AG04449 (cell line): ENCODE measurements around the gene PGD.

Source experiments
- CTCF ChIA-PET: fragments of 350-600 bp; formaldehyde crosslinking; extraction: SDS; loops from one replicate; lab custom pipeline; 2021; ENCODE audit warnings: antibody characterized with exemption; lab: Yijun Ruan, JAX
- POLR2A ChIA-PET: fragments of 400-600, 350-600 bp; formaldehyde crosslinking; extraction: SDS; loops from one replicate; lab custom pipeline; 2020; ENCODE audit warnings: antibody characterized with exemption, inconsistent platforms; lab: Yijun Ruan, JAX
- DNase-seq: peaks from one replicate; pipeline ENCODE4 v3.0.0-alpha.2; 2010; ENCODE audit warnings: low read depth, low spot score
- H3K4me3 ChIP-seq: 2 replicates; pipeline ENCODE4 v1.5.1; 2011; ENCODE audit warnings: low read depth, mild to moderate bottlenecking, control low read depth, low read length
- TF ChIP-seq, protein P1 (sequence below): IDR thresholded peaks from one replicate; pipeline ENCODE4 v1.5.1; 2011; ENCODE audit warnings: mild to moderate bottlenecking, moderate library complexity, low read length, control low read depth, inconsistent platforms; ENCODE audit not compliant: insufficient read depth; ENCODE audit errors: missing control alignments

Gene PGD

DNA sequence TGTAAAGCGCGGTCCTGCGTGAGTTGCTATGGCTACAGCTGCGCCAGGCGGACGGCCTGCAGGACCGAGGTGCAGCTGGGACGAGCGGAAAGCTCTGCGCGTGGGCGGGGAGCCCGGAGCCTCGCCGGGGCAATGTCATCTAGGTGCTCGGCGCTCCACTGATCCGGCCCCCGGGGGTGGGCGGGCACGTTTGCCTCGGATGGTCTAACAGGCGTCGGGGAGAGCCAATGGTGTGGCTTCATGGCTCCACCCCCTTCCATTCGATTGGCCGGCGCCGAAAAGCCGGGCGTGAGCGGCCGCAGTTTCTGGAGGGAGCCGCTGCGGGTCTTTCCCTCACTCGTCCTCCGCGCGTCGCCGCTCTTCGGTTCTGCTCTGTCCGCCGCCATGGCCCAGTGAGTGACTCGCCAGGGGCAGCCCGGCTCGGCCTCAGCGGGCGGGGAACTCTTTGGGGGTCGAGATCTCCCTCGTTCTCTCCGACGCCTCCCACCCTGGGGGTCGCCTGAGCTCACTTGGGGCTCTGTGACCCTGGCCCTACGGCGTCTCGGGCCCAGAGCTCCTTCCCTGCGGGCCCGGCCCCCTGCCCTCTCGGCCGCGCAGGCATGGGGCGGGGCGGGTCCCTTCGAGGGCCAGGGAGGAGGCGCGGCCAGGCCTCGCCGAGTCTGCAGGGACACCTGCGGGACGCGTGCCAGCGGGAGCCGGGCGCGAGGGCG, at the start of gene PGD:
TSS of gene PGD (plus strand) at position 331 of the 710 bp plus-strand sequence. CDS start at position 385, 54 bp downstream.
- TF ChIP-seq, protein P1, sequence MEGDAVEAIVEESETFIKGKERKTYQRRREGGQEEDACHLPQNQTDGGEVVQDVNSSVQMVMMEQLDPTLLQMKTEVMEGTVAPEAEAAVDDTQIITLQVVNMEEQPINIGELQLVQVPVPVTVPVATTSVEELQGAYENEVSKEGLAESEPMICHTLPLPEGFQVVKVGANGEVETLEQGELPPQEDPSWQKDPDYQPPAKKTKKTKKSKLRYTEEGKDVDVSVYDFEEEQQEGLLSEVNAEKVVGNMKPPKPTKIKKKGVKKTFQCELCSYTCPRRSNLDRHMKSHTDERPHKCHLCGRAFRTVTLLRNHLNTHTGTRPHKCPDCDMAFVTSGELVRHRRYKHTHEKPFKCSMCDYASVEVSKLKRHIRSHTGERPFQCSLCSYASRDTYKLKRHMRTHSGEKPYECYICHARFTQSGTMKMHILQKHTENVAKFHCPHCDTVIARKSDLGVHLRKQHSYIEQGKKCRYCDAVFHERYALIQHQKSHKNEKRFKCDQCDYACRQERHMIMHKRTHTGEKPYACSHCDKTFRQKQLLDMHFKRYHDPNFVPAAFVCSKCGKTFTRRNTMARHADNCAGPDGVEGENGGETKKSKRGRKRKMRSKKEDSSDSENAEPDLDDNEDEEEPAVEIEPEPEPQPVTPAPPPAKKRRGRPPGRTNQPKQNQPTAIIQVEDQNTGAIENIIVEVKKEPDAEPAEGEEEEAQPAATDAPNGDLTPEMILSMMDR = peak; percentile 2
- peak; percentile 85 for DNase-seq
- peak within 1 kb of the TSS; percentile 90 for H3K4me3 ChIP-seq
- CTCF ChIA-PET = interaction anchor here (0.6 to 4.6 kb wide), 7 partner anchors 10 to 95 kb away, joined by 3 to 25 read pairs (median 7); partner anchors contain the start of gene CENPS
- POLR2A ChIA-PET = interaction anchor here (0.6 to 2.7 kb wide), 5 partner anchors 11 to 137 kb away, joined by 3 to 23 read pairs (median 3); no protein-coding TSS in a partner anchor

DNA sequence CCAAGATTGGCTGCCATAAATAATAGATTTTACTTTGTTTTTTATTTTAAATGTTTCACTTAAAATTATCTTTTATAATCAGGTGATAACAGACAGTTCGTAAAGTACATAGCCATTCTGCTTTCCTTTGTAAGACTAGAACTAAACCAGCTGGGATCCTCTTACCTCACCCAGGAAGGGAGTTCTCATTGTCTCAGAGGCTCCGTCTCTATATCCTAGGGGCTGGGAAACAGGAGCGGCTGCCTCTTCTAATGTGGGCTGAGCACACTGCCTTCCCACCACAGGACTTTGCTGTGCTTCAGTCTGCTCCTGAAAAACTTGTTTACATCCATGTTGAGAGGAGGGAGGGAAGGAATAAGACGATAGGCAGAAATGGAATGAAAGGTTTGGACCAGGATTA, 45.6 kb upstream of the PGD start:
- ChIA-PET POLR2A (no interaction called here), CTCF (interaction anchor here (1.2 kb wide), 1 partner anchor 77 kb away, joined by 4 read pairs; the partner anchor contains the start of gene CENPS)
- TF ChIP-seq, protein P1 = no peak
- no peak for DNase-seq
- no peak overlapping the region for H3K4me3 ChIP-seq

DNA sequence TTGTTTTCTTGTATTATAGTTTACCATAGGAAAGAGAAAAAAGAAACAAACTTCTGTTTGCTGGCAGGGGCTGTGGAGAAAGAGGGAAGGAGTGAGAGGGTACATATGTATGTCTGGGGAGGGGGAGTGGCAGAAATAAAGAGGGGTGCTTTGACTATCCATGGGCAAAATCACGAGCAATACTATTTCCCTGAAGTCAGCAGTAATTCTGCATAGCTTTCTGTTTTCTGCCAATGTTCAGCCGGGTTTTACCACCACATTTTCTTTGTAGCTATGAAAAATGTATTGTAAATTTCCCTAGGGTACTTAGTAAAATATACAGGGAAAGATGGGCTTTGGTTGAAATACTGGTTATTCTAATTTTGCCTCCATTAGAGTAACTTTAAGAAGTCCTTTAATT, 45.2 kb upstream of the PGD start:
- no peak overlapping the region for H3K4me3 ChIP-seq
- TF ChIP-seq, protein P1 = no peak
- ChIA-PET CTCF (interaction anchor here (1.2 kb wide), 1 partner anchor 76 kb away, joined by 4 read pairs; the partner anchor contains the start of gene CENPS), POLR2A (no interaction called here)
- no peak for DNase-seq

DNA sequence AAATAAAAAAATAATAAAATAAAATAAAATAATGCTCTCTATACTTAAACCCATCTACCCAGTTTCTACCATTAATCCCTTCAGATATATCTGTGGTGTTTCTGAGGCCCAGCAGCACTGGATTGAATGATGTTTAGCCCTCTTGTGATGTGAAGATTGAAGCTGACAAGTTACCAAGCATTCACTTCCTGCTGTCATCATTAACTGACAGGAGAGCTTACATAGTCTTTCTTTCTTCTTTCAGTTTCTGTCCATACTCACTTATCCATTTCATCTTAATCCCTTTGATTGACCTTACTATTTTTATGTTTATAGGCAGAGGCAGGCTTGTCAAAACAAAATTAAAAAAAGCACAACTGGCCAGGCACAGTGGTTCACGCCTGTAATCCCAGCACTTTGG, 38.8 kb upstream of the PGD start:
- H3K4me3 ChIP-seq = no peak overlapping the region
- TF ChIP-seq, protein P1 = no peak
- ChIA-PET CTCF (interaction anchor here (2.2 kb wide), 1 partner anchor 17 kb away, joined by 5 read pairs; no protein-coding TSS in a partner anchor), POLR2A (no interaction called here)
- no peak for DNase-seq

DNA sequence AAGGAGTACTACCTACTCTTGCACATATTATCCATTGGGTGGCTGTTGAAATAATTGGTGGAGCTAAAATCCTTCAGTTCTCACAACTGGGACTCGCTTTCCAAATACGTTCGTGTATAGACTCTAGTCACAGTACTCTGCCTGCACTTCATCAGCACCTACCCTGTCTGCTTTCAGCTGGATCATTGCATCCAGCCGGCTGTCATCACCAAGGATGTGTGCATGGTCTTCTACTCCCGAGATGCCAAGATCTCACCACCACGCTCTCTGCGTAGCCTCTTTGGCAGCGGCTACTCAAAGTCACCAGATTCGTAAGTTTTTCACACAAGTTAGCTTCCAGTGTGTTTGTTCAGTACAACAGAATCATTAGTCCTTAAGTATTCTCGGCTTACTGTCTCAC, 37.3 kb upstream of the PGD start:
- DNase-seq = no peak
- TF ChIP-seq, protein P1 = no peak
- POLR2A ChIA-PET = no interaction called here
- CTCF ChIA-PET = interaction anchor here (1.1 kb wide), 1 partner anchor 151 kb away, joined by 3 read pairs; the partner anchor contains the start of gene KIF1B
- H3K4me3 ChIP-seq = no peak overlapping the region

DNA sequence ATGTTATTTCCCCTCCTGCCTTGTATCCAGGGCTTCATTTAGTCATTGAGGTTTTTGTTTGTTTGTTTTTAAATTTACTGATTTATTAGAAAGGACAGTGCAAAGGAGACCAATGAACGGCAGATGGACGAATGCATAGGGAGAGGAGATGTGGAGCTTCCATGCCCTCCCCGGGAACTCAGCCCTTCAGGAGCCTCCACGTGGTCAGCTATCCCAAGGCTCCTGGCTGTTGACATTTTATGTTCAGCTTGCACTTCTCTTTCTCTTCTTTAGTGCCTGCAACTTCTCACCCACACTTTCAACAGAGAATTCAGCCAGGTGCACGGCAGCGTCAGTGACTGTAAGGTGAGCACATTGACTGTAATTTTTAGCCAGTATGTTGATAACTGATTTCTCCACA, 30.7 kb upstream of the PGD start:
- POLR2A ChIA-PET = no interaction called here
- CTCF ChIA-PET = interaction anchor here (1.2 to 3.7 kb wide), 3 partner anchors 9 to 62 kb away, joined by 3 to 22 read pairs (median 4); partner anchors contain the start of gene CENPS

More for the DNA sequence above, 30.7 kb upstream of the PGD start:
- H3K4me3 ChIP-seq = no peak overlapping the region
- no peak for DNase-seq
- TF ChIP-seq, protein P1 = no peak
